Thymus (tissue), 11 donors: Measurements from ENCODE around the gene MRTFA. TPM values are rescaled to one million over a fixed set of nuclear protein-coding genes. Genes with fewer than 3 reads are reported as not detected.

Experiments
- DNase-seq, 9 donors: peaks; one replicate each; pipeline ENCODE4 v3.0.0-alpha.2; 2013; ENCODE audit warnings: low spot score in 9 of 9, low read depth in 6 of 9, missing footprints in 1 of 9
- H3K27ac ChIP-seq, 2 donors: one replicate each; pipeline ENCODE4 v1.5.1; 2013; ENCODE audit warnings: control low read depth in 1 of 2, low read depth in 1 of 2, low read length in 1 of 2, mild to moderate bottlenecking in 1 of 2, moderate library complexity in 1 of 2
- H3K27me3 ChIP-seq, 2 donors: one replicate each; pipeline ENCODE4 v1.5.1; 2013; ENCODE audit warnings: low read length in 1 of 2; ENCODE audit not compliant: control insufficient read depth in 2 of 2, insufficient read depth in 1 of 2
- H3K36me3 ChIP-seq, 2 donors: one replicate each; pipeline ENCODE4 v1.5.1; 2013; ENCODE audit warnings: low read length in 1 of 2, mild to moderate bottlenecking in 1 of 2, moderate library complexity in 1 of 2; ENCODE audit not compliant: control insufficient read depth in 2 of 2, insufficient read depth in 2 of 2
- H3K4me1 ChIP-seq, 2 donors: one replicate each; pipeline ENCODE4 v1.5.1; 2013; ENCODE audit warnings: low read length in 2 of 2; ENCODE audit not compliant: control insufficient read depth in 2 of 2, insufficient read depth in 2 of 2
- H3K4me3 ChIP-seq, 2 donors: one replicate each; pipeline ENCODE4 v1.5.1; 2013; ENCODE audit warnings: low read length in 2 of 2, control low read depth in 1 of 2, mild to moderate bottlenecking in 1 of 2
- H3K9me3 ChIP-seq, 2 donors: one replicate each; pipeline ENCODE4 v1.5.1; 2013; ENCODE audit warnings: low read length in 1 of 2, mild to moderate bottlenecking in 1 of 2; ENCODE audit not compliant: control insufficient read depth in 2 of 2, insufficient read depth in 1 of 2
- WGBS: extraction: QIAGEN DNeasy Blood & Tissue Kit; methylation state at CpG from one replicate; pipeline ENCODE4 v1.1.7; 2013; 5-methylcytosine and 5-hydroxymethylcytosine counted together
- polyA plus RNA-seq: library from polyadenylated mRNA; stranded (reverse); fragments of 200-250 nt; gene quantifications from one replicate; pipeline ENCODE4 v1.2.3, GENCODE V29; 2013
- total RNA-seq: library from RNA; stranded (reverse); fragments of 120-200 nt; gene quantifications from one replicate; pipeline ENCODE4 v1.2.4, GENCODE V29; 2013
- donor health status: healthy.

The MRTFA gene
- total and polyA plus RNA-seq, 2 donors = 16.8 to 37.0 TPM

- Histone ChIP-seq H3K36me3 (peaks cover 0 to 14% of the 10 kb centered on the region in 2 donors), H3K4me1 (peaks cover 4 to 20% of the 10 kb centered on the region in 2 donors), H3K4me3 (no peak overlapping the region), H3K27ac (no peak overlapping the region), H3K9me3 (no peaks in the 10 kb centered on the region), H3K27me3 (no peaks in the 10 kb centered on the region)
- WGBS = 97% methylated on average over 5 of the region's 5 CpGs
- no peak for DNase-seq
Observed at GRCh38 chr22:40482886-40483285, 153.6 kb downstream of the MRTFA start.

- no peak overlapping the region for H3K4me3 ChIP-seq
- peaks cover 4 to 20% of the 10 kb centered on the region in 2 donors for H3K4me1 ChIP-seq
- DNase-seq = no peak
- H3K27me3 ChIP-seq = no peaks in the 10 kb centered on the region
- no peaks in the 10 kb centered on the region for H3K9me3 ChIP-seq
- peaks cover 0 to 14% of the 10 kb centered on the region in 2 donors for H3K36me3 ChIP-seq
- no peak overlapping the region for H3K27ac ChIP-seq
Observed at GRCh38 chr22:40482391-40482790, 154.1 kb downstream of the MRTFA start.

- Histone ChIP-seq H3K27me3 (no peaks in the 10 kb centered on the region), H3K4me3 (no peak overlapping the region), H3K9me3 (no peaks in the 10 kb centered on the region), H3K27ac (no peak overlapping the region), H3K4me1 (peaks cover 0 to 10% of the 10 kb centered on the region in 2 donors), H3K36me3 (peaks cover 0 to 12% of the 10 kb centered on the region in 2 donors)
- 82% methylated on average over 5 of the region's 5 CpGs for WGBS
- DNase-seq = no peak
Observed at GRCh38 chr22:40480996-40481395, 155.5 kb downstream of the MRTFA start.

- peaks cover 0 to 4% of the 10 kb centered on the region in 2 donors for H3K4me1 ChIP-seq
- 91% methylated on average over 2 of the region's 2 CpGs for WGBS
Observed at GRCh38 chr22:40479887-40480538, 156.5 kb downstream of the MRTFA start.

GRCh38 chr22:40479126-40479800 lies 157.3 kb downstream of the MRTFA start:
- peaks cover 0 to 4% of the 10 kb centered on the region in 2 donors for H3K4me1 ChIP-seq
- 95% methylated on average over 6 of the region's 6 CpGs for WGBS
- H3K9me3 ChIP-seq = no peaks in the 10 kb centered on the region

More at GRCh38 chr22:40479887-40480538, 156.5 kb downstream of the MRTFA start:
- H3K27ac ChIP-seq = no peak overlapping the region
- no peaks in the 10 kb centered on the region for H3K9me3 ChIP-seq
- no peak overlapping the region for H3K4me3 ChIP-seq
- DNase-seq = no peak
- peaks cover 4 to 8% of the 10 kb centered on the region in 2 donors for H3K36me3 ChIP-seq
- H3K27me3 ChIP-seq = no peaks in the 10 kb centered on the region

GRCh38 chr22:40478338-40479125 lies 158.0 kb downstream of the MRTFA start:
- WGBS = 96% methylated on average over 11 of the region's 11 CpGs
- peaks cover 4 to 10% of the 10 kb centered on the region in 2 donors for H3K36me3 ChIP-seq
- no peaks in the 10 kb centered on the region for H3K27me3 ChIP-seq
- no peaks in the 10 kb centered on the region for H3K9me3 ChIP-seq
- H3K27ac ChIP-seq = no peak overlapping the region
- no peak overlapping the region for H3K4me3 ChIP-seq
- peaks cover 0 to 4% of the 10 kb centered on the region in 2 donors for H3K4me1 ChIP-seq
- DNase-seq = no peak

More at GRCh38 chr22:40479126-40479800, 157.3 kb downstream of the MRTFA start:
- Histone ChIP-seq H3K27me3 (no peaks in the 10 kb centered on the region), H3K4me3 (no peak overlapping the region), H3K27ac (no peak overlapping the region), H3K36me3 (peaks cover 4 to 10% of the 10 kb centered on the region in 2 donors)
- no peak for DNase-seq

GRCh38 chr22:40477683-40478337 lies 158.7 kb downstream of the MRTFA start:
- Histone ChIP-seq H3K27ac (no peak overlapping the region), H3K4me1 (peaks cover 0 to 4% of the 10 kb centered on the region in 2 donors), H3K9me3 (no peaks in the 10 kb centered on the region), H3K27me3 (no peaks in the 10 kb centered on the region), H3K36me3 (peaks cover 4 to 10% of the 10 kb centered on the region in 2 donors), H3K4me3 (no peak overlapping the region)
- WGBS = 58% methylated on average over 5 of the region's 5 CpGs
- DNase-seq = no peak

GRCh38 chr22:40476341-40476740 lies 160.2 kb downstream of the MRTFA start:
- no peak for DNase-seq
- no peak overlapping the region for H3K4me3 ChIP-seq
- 98% methylated on average over 4 of the region's 4 CpGs for WGBS
- no peaks in the 10 kb centered on the region for H3K9me3 ChIP-seq
- H3K4me1 ChIP-seq = peaks cover 0 to 4% of the 10 kb centered on the region in 2 donors
- H3K36me3 ChIP-seq = peaks cover 4 to 6% of the 10 kb centered on the region in 2 donors
- no peaks in the 10 kb centered on the region for H3K27me3 ChIP-seq
- H3K27ac ChIP-seq = no peak overlapping the region
